ENCODE results near the gene TPH2.

DNA sequence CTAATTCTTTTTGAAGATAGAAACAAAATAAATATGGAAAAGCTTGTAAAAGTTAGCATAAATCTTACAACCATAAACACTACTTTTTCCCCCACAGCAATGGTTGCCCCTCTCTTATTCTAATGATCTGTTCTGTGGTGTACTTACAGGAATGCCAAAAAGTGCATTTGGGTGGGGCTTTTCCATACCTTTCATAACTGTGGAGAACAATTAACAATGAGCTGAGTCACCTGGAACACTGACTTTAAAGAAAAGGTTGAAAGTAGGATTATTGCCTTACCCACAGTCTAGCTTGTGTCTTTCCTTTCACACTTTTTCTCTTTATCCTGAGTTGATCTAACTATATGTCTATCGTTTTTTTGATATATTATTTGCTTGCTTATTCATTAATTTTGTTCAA is 86.9 kb downstream of the TPH2 start:
- TF ChIP-seq JUN (CRISPR knock-in tag; IDR thresholded peaks at IDR 0.05) = no peak
- TF ChIP-seq NR2C2 (CRISPR knock-in tag; IDR thresholded peaks at IDR 0.05) = no peak
- TF ChIP-seq CTCF (IDR thresholded peaks at IDR 0.05) = no peak
- TF ChIP-seq ESRRA (CRISPR knock-in tag; IDR thresholded peaks at IDR 0.05; ENCODE audit: borderline replicate concordance) = no peak
- no peak for TF ChIP-seq ZNF416 (CRISPR knock-in tag; IDR thresholded peaks at IDR 0.05)
- TF ChIP-seq ATF3 (CRISPR knock-in tag; conservative IDR thresholded peaks at IDR 0.05) = no peak
- TF ChIP-seq, protein P1, sequence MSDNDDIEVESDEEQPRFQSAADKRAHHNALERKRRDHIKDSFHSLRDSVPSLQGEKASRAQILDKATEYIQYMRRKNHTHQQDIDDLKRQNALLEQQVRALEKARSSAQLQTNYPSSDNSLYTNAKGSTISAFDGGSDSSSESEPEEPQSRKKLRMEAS (CRISPR knock-in tag; IDR thresholded peaks at IDR 0.05) = no peak
- TF ChIP-seq, protein P2, sequence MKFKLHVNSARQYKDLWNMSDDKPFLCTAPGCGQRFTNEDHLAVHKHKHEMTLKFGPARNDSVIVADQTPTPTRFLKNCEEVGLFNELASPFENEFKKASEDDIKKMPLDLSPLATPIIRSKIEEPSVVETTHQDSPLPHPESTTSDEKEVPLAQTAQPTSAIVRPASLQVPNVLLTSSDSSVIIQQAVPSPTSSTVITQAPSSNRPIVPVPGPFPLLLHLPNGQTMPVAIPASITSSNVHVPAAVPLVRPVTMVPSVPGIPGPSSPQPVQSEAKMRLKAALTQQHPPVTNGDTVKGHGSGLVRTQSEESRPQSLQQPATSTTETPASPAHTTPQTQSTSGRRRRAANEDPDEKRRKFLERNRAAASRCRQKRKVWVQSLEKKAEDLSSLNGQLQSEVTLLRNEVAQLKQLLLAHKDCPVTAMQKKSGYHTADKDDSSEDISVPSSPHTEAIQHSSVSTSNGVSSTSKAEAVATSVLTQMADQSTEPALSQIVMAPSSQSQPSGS (CRISPR knock-in tag; IDR thresholded peaks at IDR 0.05; ENCODE audit: borderline replicate concordance, low read depth) = no peak
- TF ChIP-seq CBFB (CRISPR knock-in tag; IDR thresholded peaks at IDR 0.05; ENCODE audit: low read depth) = no peak
- no peak for TF ChIP-seq NR3C1 (CRISPR knock-in tag; conservative IDR thresholded peaks at IDR 0.05; ENCODE audit: low read depth)

All from WTC11 (cell line).